OCI-LY3 (cell line): ENCODE measurements around the gene MRGPRX4.
"Not testable (repeated sequence)": the region's sequence is repeated elsewhere in the genome, so short reads cannot be mapped to it uniquely, and the experiment has no call there.

Experiments used
- CTCF ChIP-seq: fragments of 200-600, 300-600 bp; sonication (generic); IDR thresholded peaks from 2 replicates; pipeline ENCODE4 v1.5.1; 2014; ENCODE audit warnings: antibody characterized with exemption, low read length, low read depth
- EZH2phosphoT487 ChIP-seq: fragments of 200-600 bp; shearing (Covaris generic); IDR thresholded peaks from 2 replicates; pipeline ENCODE4 v1.6.1; 2018; ENCODE audit warnings: antibody characterized with exemption, mixed run types, low read depth

GRCh38 chr11:18189476-18190245 lies 17.0 kb downstream of the MRGPRX4 start:
- not testable (repeated sequence) for TF ChIP-seq CTCF, EZH2phosphoT487
